Measurements from ENCODE around the gene FOXP1.

DNA sequence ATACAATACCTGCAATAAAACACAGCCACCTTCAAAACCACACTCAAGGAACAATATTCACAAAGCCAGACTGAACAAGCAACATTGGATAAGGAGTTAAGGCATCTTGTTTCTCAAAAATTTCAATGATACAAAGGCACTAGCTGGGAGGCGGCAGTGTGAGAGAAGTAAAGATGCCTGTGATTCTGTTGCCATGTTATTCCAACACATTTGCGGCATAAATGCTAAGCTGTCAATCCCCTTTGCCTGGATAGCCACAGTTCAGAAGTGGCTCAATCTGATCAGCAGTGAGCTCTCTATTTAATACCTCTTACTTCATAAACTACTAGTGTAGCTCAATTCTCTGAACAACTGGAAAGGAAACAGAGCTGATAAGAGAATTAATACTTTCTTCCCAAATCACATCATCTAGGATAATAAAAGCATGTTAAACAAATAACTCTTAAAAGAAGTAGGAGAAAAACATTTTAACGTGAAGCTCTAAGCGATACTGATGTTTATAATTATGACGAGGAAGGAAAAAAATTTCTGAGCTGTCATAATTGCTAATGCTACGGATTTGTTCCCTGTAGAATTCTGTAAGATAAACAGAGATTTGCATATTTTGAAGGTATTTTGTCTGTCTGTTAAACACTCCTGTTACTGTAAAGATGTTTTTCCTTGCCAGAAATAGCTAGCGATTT, 358.4 kb downstream of the FOXP1 start:
- TF ChIP-seq, protein P1, sequence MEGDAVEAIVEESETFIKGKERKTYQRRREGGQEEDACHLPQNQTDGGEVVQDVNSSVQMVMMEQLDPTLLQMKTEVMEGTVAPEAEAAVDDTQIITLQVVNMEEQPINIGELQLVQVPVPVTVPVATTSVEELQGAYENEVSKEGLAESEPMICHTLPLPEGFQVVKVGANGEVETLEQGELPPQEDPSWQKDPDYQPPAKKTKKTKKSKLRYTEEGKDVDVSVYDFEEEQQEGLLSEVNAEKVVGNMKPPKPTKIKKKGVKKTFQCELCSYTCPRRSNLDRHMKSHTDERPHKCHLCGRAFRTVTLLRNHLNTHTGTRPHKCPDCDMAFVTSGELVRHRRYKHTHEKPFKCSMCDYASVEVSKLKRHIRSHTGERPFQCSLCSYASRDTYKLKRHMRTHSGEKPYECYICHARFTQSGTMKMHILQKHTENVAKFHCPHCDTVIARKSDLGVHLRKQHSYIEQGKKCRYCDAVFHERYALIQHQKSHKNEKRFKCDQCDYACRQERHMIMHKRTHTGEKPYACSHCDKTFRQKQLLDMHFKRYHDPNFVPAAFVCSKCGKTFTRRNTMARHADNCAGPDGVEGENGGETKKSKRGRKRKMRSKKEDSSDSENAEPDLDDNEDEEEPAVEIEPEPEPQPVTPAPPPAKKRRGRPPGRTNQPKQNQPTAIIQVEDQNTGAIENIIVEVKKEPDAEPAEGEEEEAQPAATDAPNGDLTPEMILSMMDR (conservative IDR thresholded peaks at IDR 0.05 in 1 of 2, IDR thresholded peaks at IDR 0.05 in 1 of 2; ENCODE audit: low read depth in 1 of 2, low read length in 2 of 2): no peak
- TF ChIP-seq EZH2 (IDR thresholded peaks at IDR 0.05; ENCODE audit: low read length, missing control alignments): no peak

Measured in fibroblast of lung (primary cell).